ENCODE measurements around the gene MCCC1. TPM values are rescaled to one million over a fixed set of nuclear protein-coding genes. Genes with fewer than 3 reads are reported as not detected.
A peak's percentile ranks its signal among the peaks of the same experiment; 100 is the strongest.

The MCCC1 gene
- total RNA-seq, 1 experiment from 2014 or later: 52.6 TPM

GRCh38 chr3:183094711-183095110 is 4.6 kb downstream of the MCCC1 start:
- H3K79me2 ChIP-seq (ENCODE audit: low read depth): peaks cover 43% of the 10 kb centered on the region
- intact Hi-C loops (cut with micrococcal nuclease; ENCODE audit: unreplicated experiment): loop anchor here (10.0 kb wide), 1 partner anchor 380 kb away; no protein-coding TSS in a partner anchor
- H3K4me2 ChIP-seq: 0 out of 2 replicates have a peak overlapping the region, but pooled peaks have one; percentile 13
- H3K27ac ChIP-seq: 0 out of 2 replicates have a peak overlapping the region, but pooled peaks have one; percentile 2
- TF ChIP-seq CTCF (conservative IDR thresholded peaks at IDR 0.05) (no peak), EZH2 (IDR thresholded peaks at IDR 0.05; ENCODE audit: low read depth) (no peak)
- peaks cover 18% of the 10 kb centered on the region for H3K4me1 ChIP-seq (replicated peaks; ENCODE audit: insufficient read depth)
- DNase-seq: no peak
- H3K27me3 ChIP-seq (ENCODE audit: insufficient read depth, low read depth): no peaks in the 10 kb centered on the region
- no peak overlapping the region for H3K4me3 ChIP-seq
- H3K9me3 ChIP-seq (ENCODE audit: insufficient read depth, low read depth): no peaks in the 10 kb centered on the region
- no TSS peak for BruUV-seq (replicated peaks)
- no peaks in the 10 kb centered on the region for H4K20me1 ChIP-seq (ENCODE audit: insufficient read depth)
- H3K9me2 ChIP-seq (ENCODE audit: insufficient read depth): no peaks in the 10 kb centered on the region
- ChIA-PET CTCF (interaction anchor here (0.6 kb wide), 1 partner anchor 1103 kb away, joined by 13 read pairs; no protein-coding TSS in a partner anchor), POLR2A (ENCODE audit: unreplicated experiment) (interaction anchor here (0.6 kb wide), 1 partner anchor 20 kb away, joined by 3 read pairs; no protein-coding TSS in a partner anchor)
- H3K36me3 ChIP-seq (ENCODE audit: low read depth): peaks cover 19% of the 10 kb centered on the region
- no peak overlapping the region for H2AFZ ChIP-seq
- H3F3A ChIP-seq (ENCODE audit: insufficient read depth, low read depth): peaks cover 17% of the 10 kb centered on the region; the same call in 1 of the 2 replicates

- Histone ChIP-seq H2AFZ (no peak overlapping the region), H3K4me3 (no peak overlapping the region), H3K27ac (no peak overlapping the region), H3F3A (ENCODE audit: insufficient read depth, low read depth) (0 out of 2 replicates have a peak, but pooled peaks cover 11% of the 10 kb centered on the region), H3K9me3 (ENCODE audit: insufficient read depth, low read depth) (no peaks in the 10 kb centered on the region), H3K4me2 (no peak overlapping the region), H3K9me2 (ENCODE audit: insufficient read depth) (no peaks in the 10 kb centered on the region), H3K27me3 (ENCODE audit: insufficient read depth, low read depth) (no peaks in the 10 kb centered on the region), H3K36me3 (ENCODE audit: low read depth) (peaks cover 21% of the 10 kb centered on the region), H4K20me1 (ENCODE audit: insufficient read depth) (no peaks in the 10 kb centered on the region), H3K4me1 (replicated peaks; ENCODE audit: insufficient read depth) (0 out of 2 replicates have a peak, but pooled peaks cover 8% of the 10 kb centered on the region), H3K79me2 (ENCODE audit: low read depth) (peaks cover 24% of the 10 kb centered on the region)
- intact Hi-C loops (cut with micrococcal nuclease; ENCODE audit: unreplicated experiment): loop anchor here (10.0 kb wide), 1 partner anchor 377 kb away; no protein-coding TSS in a partner anchor
- CTCF ChIA-PET: no interaction called here
- BruUV-seq (replicated peaks): no TSS peak
- POLR2A ChIA-PET (ENCODE audit: unreplicated experiment): no interaction called here
- DNase-seq: no peak
- no peak for TF ChIP-seq EZH2 (IDR thresholded peaks at IDR 0.05; ENCODE audit: low read depth)
- TF ChIP-seq CTCF (conservative IDR thresholded peaks at IDR 0.05): no peak
Measured at GRCh38 chr3:183092256-183092655, 7.0 kb downstream of the MCCC1 start.

- POLR2A ChIA-PET (ENCODE audit: unreplicated experiment): no interaction called here
- H3K27ac ChIP-seq: no peak overlapping the region
- TF ChIP-seq EZH2 (IDR thresholded peaks at IDR 0.05; ENCODE audit: low read depth) (no peak), CTCF (conservative IDR thresholded peaks at IDR 0.05) (no peak)
Measured at GRCh38 chr3:183087184-183087583, 12.1 kb downstream of the MCCC1 start.

More at GRCh38 chr3:183087184-183087583, 12.1 kb downstream of the MCCC1 start:
- H3K9me3 ChIP-seq (ENCODE audit: insufficient read depth, low read depth): no peaks in the 10 kb centered on the region
- no peaks in the 10 kb centered on the region for H3F3A ChIP-seq (ENCODE audit: insufficient read depth, low read depth)
- BruUV-seq (replicated peaks): no TSS peak
- intact Hi-C loops (cut with micrococcal nuclease; ENCODE audit: unreplicated experiment): no loop called here
- no peak overlapping the region for H3K4me2 ChIP-seq
- H3K4me3 ChIP-seq: no peak overlapping the region
- peaks cover 35% of the 10 kb centered on the region for H3K36me3 ChIP-seq (ENCODE audit: low read depth)
- no peaks in the 10 kb centered on the region for H3K9me2 ChIP-seq (ENCODE audit: insufficient read depth)
- H3K79me2 ChIP-seq (ENCODE audit: low read depth): no peaks in the 10 kb centered on the region
- no peaks in the 10 kb centered on the region for H3K4me1 ChIP-seq (replicated peaks; ENCODE audit: insufficient read depth)
- no peaks in the 10 kb centered on the region for H4K20me1 ChIP-seq (ENCODE audit: insufficient read depth)
- DNase-seq: no peak
- no peak overlapping the region for H2AFZ ChIP-seq
- CTCF ChIA-PET: no interaction called here
- no peaks in the 10 kb centered on the region for H3K27me3 ChIP-seq (ENCODE audit: insufficient read depth, low read depth)

Measured in PC-9 (cell line).